Endothelial cell of umbilical vein (primary cell): ENCODE measurements around the gene GABARAP. TPM values are rescaled to one million over a fixed set of nuclear protein-coding genes. Genes with fewer than 3 reads are reported as not detected.
A peak's percentile ranks its signal among the peaks of the same experiment; 100 is the strongest.

Experiments
- BruUV-seq: library from RNA; stranded (reverse); fragments of 400-500 nt; replicated peaks from 2 replicates; lab custom pipeline; 2021; lab: Mats Ljungman, UMichigan
- CTCF ChIA-PET: fragments of 300-600, 350-600 bp; sonication (Branson Sonifier 250); formaldehyde crosslinking; loops from one replicate; lab custom pipeline; 2021; ENCODE audit warnings: antibody characterized with exemption, inconsistent platforms; lab: Charles Lee
- POLR2A ChIA-PET: fragments of 300-600, 350-600 bp; sonication (Branson Sonifier 250); formaldehyde crosslinking; loops from one replicate; lab custom pipeline; 2021; ENCODE audit warnings: antibody characterized with exemption, inconsistent platforms; lab: Charles Lee
- DNase-seq: peaks from one replicate; pipeline ENCODE4 v3.0.0-alpha.2; 2011; ENCODE audit warnings: low read depth, low spot score
- FAIRE-seq: peaks from 2 replicates; lab custom pipeline; 2011; peaks lifted over from hg19 to GRCh38; lab: Jason Lieb, UNC
- H2AFZ ChIP-seq: 2 replicates; pipeline ENCODE4 v1.6.0; 2012; ENCODE audit warnings: low read depth, low read length, control low read depth, inconsistent platforms
- H3K27ac ChIP-seq: 2 replicates; pipeline ENCODE4 v1.5.1; 2011; ENCODE audit warnings: low read depth, mild to moderate bottlenecking, control low read depth, low read length, moderate library complexity; ENCODE audit not compliant: insufficient read depth
- H3K27me3 ChIP-seq, 2 experiments: 2 replicates each; pipeline versions ENCODE4 v1.6.0 to v1.6.1; 2011; ENCODE audit warnings: low read length in 2 of 2, mixed read lengths in 1 of 2; ENCODE audit not compliant: control insufficient read depth in 2 of 2, insufficient read depth in 2 of 2
- H3K36me3 ChIP-seq, 2 experiments: 2 replicates in 1 of 2; 3 replicates in 1 of 2; pipeline ENCODE4 v1.5.1; 2011; ENCODE audit warnings: low read length in 2 of 2, mild to moderate bottlenecking in 1 of 2, moderate library complexity in 1 of 2; ENCODE audit not compliant: control insufficient read depth in 2 of 2, insufficient read depth in 2 of 2; ENCODE audit errors: extremely low read depth in 1 of 2
- H3K4me1 ChIP-seq: 3 replicates; pipeline ENCODE4 v1.5.1; 2011; ENCODE audit warnings: mild to moderate bottlenecking, low read length; ENCODE audit not compliant: control insufficient read depth, insufficient read depth; ENCODE audit errors: extremely low read depth
- H3K4me2 ChIP-seq: 2 replicates; pipeline ENCODE4 v1.6.1; 2011; ENCODE audit warnings: low read length, control low read depth, mixed read lengths; ENCODE audit not compliant: insufficient read depth
- H3K4me3 ChIP-seq, 3 experiments: fragments of 200-600 bp in 1 of 3; sonication (generic), shearing (Covaris generic) in 1 of 3; replicated peaks in 1 of 3; 2 replicates each; pipeline ENCODE4 v1.5.1; 2011 to 2016; ENCODE audit warnings: control low read depth in 3 of 3, low read length in 3 of 3, mild to moderate bottlenecking in 2 of 3, inconsistent platforms in 1 of 3, low read depth in 1 of 3, moderate library complexity in 1 of 3; ENCODE audit not compliant: insufficient read depth in 1 of 3
- H3K79me2 ChIP-seq: 2 replicates; pipeline ENCODE4 v1.6.0; 2012; ENCODE audit warnings: low read length, inconsistent platforms; ENCODE audit not compliant: control insufficient read depth, insufficient read depth
- H3K9ac ChIP-seq: replicated peaks from 2 replicates; pipeline ENCODE3; 2011; ENCODE audit warnings: low read length, control low read depth; ENCODE audit not compliant: insufficient read depth; ENCODE audit errors: extremely low read depth
- H3K9me1 ChIP-seq: replicated peaks from 3 replicates; pipeline ENCODE4 v1.6.0; 2011; ENCODE audit warnings: mild to moderate bottlenecking, low read length; ENCODE audit not compliant: control insufficient read depth, insufficient read depth; ENCODE audit errors: extremely low read depth
- H3K9me3 ChIP-seq: replicated peaks from 2 replicates; pipeline ENCODE4 v1.5.1; 2012; ENCODE audit warnings: low read length, inconsistent platforms; ENCODE audit not compliant: control insufficient read depth, insufficient read depth
- H4K20me1 ChIP-seq: replicated peaks from 2 replicates; pipeline ENCODE3; 2011; ENCODE audit warnings: mild to moderate bottlenecking, low read length; ENCODE audit not compliant: control insufficient read depth, insufficient read depth; ENCODE audit errors: extremely low read depth
- CTCF ChIP-seq, 2 donors: IDR thresholded peaks; 1 replicate in 1 of 2; 2 replicates in 1 of 2; pipeline ENCODE4 v1.5.1; 2011; ENCODE audit warnings: low read length in 2 of 2, mild to moderate bottlenecking in 2 of 2, moderate library complexity in 2 of 2, control low read depth in 1 of 2, inconsistent platforms in 1 of 2, low read depth in 1 of 2; ENCODE audit not compliant: insufficient read depth in 1 of 2; ENCODE audit errors: extremely low read depth in 1 of 2
- FOS ChIP-seq: IDR thresholded peaks from 2 replicates; pipeline ENCODE4 v1.6.1; 2011; ENCODE audit warnings: mild to moderate bottlenecking, low read length, moderate library complexity, borderline replicate concordance; ENCODE audit not compliant: insufficient read depth
- MAX ChIP-seq: IDR thresholded peaks from 2 replicates; pipeline ENCODE4 v1.6.1; 2011; ENCODE audit not compliant: insufficient read depth, insufficient read length
- POLR2AphosphoS5 ChIP-seq: IDR thresholded peaks from 2 replicates; pipeline ENCODE4 v1.6.1; 2012; ENCODE audit warnings: low read depth, mild to moderate bottlenecking, control low read depth, low read length, moderate library complexity; ENCODE audit not compliant: insufficient read depth
- dilution Hi-C: fragments of 300-500 bp; cut with MboI; formaldehyde crosslinking; loops from one replicate; pipeline ENCODE4 v1.15.0; 2019; ENCODE audit warnings: low sequenced_read_pairs; ENCODE audit not compliant: extremely low pct_ligation_motif_present
- intact Hi-C: fragments of 100-400 bp; cut with micrococcal nuclease; formaldehyde crosslinking; loops from one replicate; pipeline ENCODE4 v1.10.0; 2022
- polyA plus RNA-seq, 4 experiments: library from polyadenylated mRNA; depleted of rRNA in 3 of 4; stranded (reverse) in 3 of 4; unstranded in 1 of 4; fragments of >200 nt; gene quantifications; 2 replicates each; pipeline versions ENCODE4 v1.2.1 to v1.2.3, GENCODE V29; 2011 to 2012; ENCODE audit warnings: missing spikeins in 1 of 4
- total RNA-seq: library from RNA; stranded (reverse); gene quantifications from 2 replicates; pipeline ENCODE4 v1.2.3, GENCODE V29; 2021

The GABARAP gene
- total and polyA plus RNA-seq, 2 donors (not counting 3 experiments of a cell fraction or from before 2014, with no cell fraction given): 401 to 882 TPM

- intact Hi-C loops (loop anchor here (1.0 to 2.0 kb wide), 2 partner anchors 29 to 39 kb away; partner anchors contain the start of genes ELP5 and GABARAP), dilution Hi-C loops (no loop called here)
- no peaks in the 10 kb centered on the region for H3K79me2 ChIP-seq
- ChIA-PET POLR2A (interaction anchor here (1.2 kb wide), 1 partner anchor 48 kb away, joined by 5 read pairs; no protein-coding TSS in a partner anchor), CTCF (interaction anchor here (0.6 to 10.2 kb wide), 17 partner anchors 10 to 280 kb away, joined by 3 to 170 read pairs (median 4); partner anchors contain the start of genes ACADVL, DLG4 and GPS2)
- DNase-seq: peak; percentile 94
- H2AFZ ChIP-seq: peak within 1 kb of the TSS; percentile 76
- H3K4me1 ChIP-seq: peaks cover 9% of the 10 kb centered on the region
- TF ChIP-seq FOS (no peak), MAX (peak; percentile 85)
- peaks cover 5 to 7% of the 10 kb centered on the region in 2 experiments for H3K27me3 ChIP-seq
- H4K20me1 ChIP-seq: no peaks in the 10 kb centered on the region
- BruUV-seq: no TSS peak
- H3K36me3 ChIP-seq: no peaks in the 10 kb centered on the region
- peak within 1 kb of the TSS; percentile 62 for H3K4me2 ChIP-seq
- peak within 1 kb of the TSS in 2 of 3 experiments; percentile 28 to 33 for H3K4me3 ChIP-seq
- no peaks in the 10 kb centered on the region for H3K9me1 ChIP-seq
- no peaks in the 10 kb centered on the region for H3K9me3 ChIP-seq
- H3K9ac ChIP-seq: no peak within 1 kb of the TSS
- peak; percentile 88 for FAIRE-seq
- no peak within 1 kb of the TSS for H3K27ac ChIP-seq
These were observed 39.1 kb upstream of the GABARAP start, which contains the start of gene SLC2A4 for GRCh38 chr17:7281074-7281952. Gene SLC2A4, plus strand, starts transcription at chr17:7281718. Its CDS starts 217 bp downstream, at chr17:7281935.

GRCh38 chr17:7280519-7281073 lies 38.3 kb upstream of the GABARAP start:
- dilution Hi-C loops: no loop called here
- Histone ChIP-seq H3K9ac (no peak overlapping the region), H3K36me3 (no peaks in the 10 kb centered on the region), H3K4me1 (peaks cover 9% of the 10 kb centered on the region), H3K79me2 (no peaks in the 10 kb centered on the region), H2AFZ (peak overlapping the region; percentile 32), H4K20me1 (no peaks in the 10 kb centered on the region), H3K27me3 (peaks cover 4 to 5% of the 10 kb centered on the region in 2 experiments), H3K4me2 (peak overlapping the region; percentile 62), H3K4me3 (peak overlapping the region in 2 of 3 experiments; percentile 13 to 33), H3K9me1 (no peaks in the 10 kb centered on the region), H3K9me3 (no peaks in the 10 kb centered on the region), H3K27ac (no peak overlapping the region)
- ChIA-PET POLR2A (interaction anchor here (1.2 kb wide), 1 partner anchor 49 kb away, joined by 5 read pairs; no protein-coding TSS in a partner anchor), CTCF (interaction anchor here (0.6 to 10.2 kb wide), 13 partner anchors 9 to 280 kb away, joined by 3 to 170 read pairs (median 5); partner anchors contain the start of genes ACADVL and DLG4)
- FAIRE-seq (peak; percentile 98), DNase-seq (peak; percentile 77)
- intact Hi-C loops: loop anchor here (1.0 to 2.0 kb wide), 5 partner anchors 16 to 65 kb away; partner anchors contain the start of genes ELP5, GABARAP and NEURL4
- no TSS peak for BruUV-seq
- peak; percentile 92 to 96 for TF ChIP-seq CTCF (IDR thresholded peaks at IDR 0.05; ENCODE audit: extremely low read depth in 1 of 2, insufficient read depth in 1 of 2, low read depth in 1 of 2, low read length in 2 of 2)
- no peak for TF ChIP-seq POLR2AphosphoS5
- TF ChIP-seq MAX: no peak
